Measurements from ENCODE around the gene UNC5B.

DNA sequence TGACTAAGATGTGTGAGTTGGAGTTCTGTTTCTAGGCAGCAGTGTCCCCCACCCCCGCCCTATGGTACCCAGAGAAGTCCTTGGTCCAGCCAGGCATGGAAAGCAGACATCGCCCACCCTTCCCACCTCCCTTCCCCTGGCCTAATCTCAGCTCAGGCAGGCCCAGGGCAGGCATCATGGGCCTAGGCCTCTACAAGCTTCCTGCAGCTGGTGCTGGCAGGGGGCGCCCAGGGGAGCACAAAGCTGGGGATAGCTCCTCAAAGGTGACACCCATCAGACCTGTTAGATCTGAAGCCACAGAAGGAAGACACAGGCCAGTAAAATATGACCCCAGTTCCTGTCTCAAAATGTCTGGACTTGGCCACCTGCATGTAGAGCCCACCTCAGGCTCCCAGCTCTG lies 18.9 kb upstream of the UNC5B start:
- TF ChIP-seq POLR2A (IDR thresholded peaks at IDR 0.05; ENCODE audit: low read depth, low read length) (no peak), POLR2AphosphoS5 (IDR thresholded peaks at IDR 0.05; ENCODE audit: low read depth, low read length) (no peak)
